ENCODE results near the gene CELA3B.
A peak's percentile ranks its signal among the peaks of the same experiment; 100 is the strongest.
"Not testable (repeated sequence)": the region's sequence is repeated elsewhere in the genome, so short reads cannot be mapped to it uniquely, and the experiment has no call there.

The CELA3B gene

GRCh38 chr1:21942959-21943640 lies 33.7 kb upstream of the CELA3B start:
- DNase-seq (ENCODE audit: low spot score); FAIRE-seq: not testable (repeated sequence)

GRCh38 chr1:21944733-21945073 lies 32.1 kb upstream of the CELA3B start:
- no peak for FAIRE-seq
- DNase-seq (ENCODE audit: low spot score), result no peak

- DNase-seq (ENCODE audit: low spot score) (no peak), FAIRE-seq (no peak)
These were observed 29.8 kb upstream of the CELA3B start for GRCh38 chr1:21946836-21947587.

- no peak for FAIRE-seq
These were observed 26.1 kb upstream of the CELA3B start for GRCh38 chr1:21950734-21951133.

GRCh38 chr1:21951226-21951870 lies 25.5 kb upstream of the CELA3B start:
- FAIRE-seq (no peak), DNase-seq (ENCODE audit: low spot score) (no peak)

More at GRCh38 chr1:21950734-21951133, 26.1 kb upstream of the CELA3B start:
- no peak for DNase-seq (ENCODE audit: low spot score)

- FAIRE-seq, result no peak
- no peak for DNase-seq (ENCODE audit: low spot score)
These were observed 23.9 kb upstream of the CELA3B start for GRCh38 chr1:21952786-21953520.

GRCh38 chr1:21955058-21955457 lies 21.8 kb upstream of the CELA3B start:
- FAIRE-seq, result no peak
- no peak for DNase-seq (ENCODE audit: low spot score)

GRCh38 chr1:21955501-21956281 lies 21.1 kb upstream of the CELA3B start:
- DNase-seq (ENCODE audit: low spot score) (no peak), FAIRE-seq (no peak)

GRCh38 chr1:21956720-21957552 lies 19.9 kb upstream of the CELA3B start:
- FAIRE-seq (peak; percentile 67), DNase-seq (ENCODE audit: low spot score) (peak; percentile 90)

- FAIRE-seq (no peak), DNase-seq (ENCODE audit: low spot score) (no peak)
These were observed 15.5 kb upstream of the CELA3B start for GRCh38 chr1:21961337-21961736.

GRCh38 chr1:21961799-21962198 lies 15.0 kb upstream of the CELA3B start:
- no peak for DNase-seq (ENCODE audit: low spot score)
- no peak for FAIRE-seq

- FAIRE-seq (no peak), DNase-seq (ENCODE audit: low spot score) (peak; percentile 75)
These were observed 13.2 kb upstream of the CELA3B start for GRCh38 chr1:21963477-21964217.

- FAIRE-seq, result no peak
- peak; percentile 55 for DNase-seq (ENCODE audit: low spot score)
These were observed 10.4 kb upstream of the CELA3B start for GRCh38 chr1:21966247-21967000.

- DNase-seq (ENCODE audit: low spot score); FAIRE-seq: not testable (repeated sequence)
These were observed 9.6 kb upstream of the CELA3B start for GRCh38 chr1:21967216-21967615.

GRCh38 chr1:21969066-21969465 lies 7.8 kb upstream of the CELA3B start:
- DNase-seq (ENCODE audit: low spot score); FAIRE-seq: not testable (repeated sequence)

GRCh38 chr1:21970523-21970922 lies 6.3 kb upstream of the CELA3B start:
- not testable (repeated sequence) for DNase-seq (ENCODE audit: low spot score); FAIRE-seq

- DNase-seq (ENCODE audit: low spot score); FAIRE-seq: not testable (repeated sequence)
These were observed 3.8 kb upstream of the CELA3B start for GRCh38 chr1:21972973-21973441.

- FAIRE-seq; DNase-seq (ENCODE audit: low spot score): not testable (repeated sequence)
These were observed 2.9 kb upstream of the CELA3B start for GRCh38 chr1:21973948-21974347.
